HL-60 (cell line): Measurements from ENCODE around the gene MYBPH.

ENCODE experiments used
- DNase-seq, 2 experiments: peaks; one replicate each; pipeline ENCODE4 v3.0.0-alpha.2; 2010 to 2020; ENCODE audit warnings: low read depth in 1 of 2, low spot score in 1 of 2
- H3K27ac ChIP-seq: fragments of 250-450 bp; sonication (Bioruptor Pico); replicated peaks from 2 replicates; pipeline ENCODE4 v1.5.1; 2020; ENCODE audit warnings: mild to moderate bottlenecking, moderate library complexity
- H3K27me3 ChIP-seq: fragments of 250-450 bp; sonication (Bioruptor Pico); 2 replicates; pipeline ENCODE4 v1.5.1; 2021; ENCODE audit warnings: mild to moderate bottlenecking, moderate library complexity; ENCODE audit not compliant: insufficient read depth, poor library complexity, severe bottlenecking
- H3K4me3 ChIP-seq: replicated peaks from 2 replicates; pipeline ENCODE4 v1.5.1; 2011; ENCODE audit warnings: mild to moderate bottlenecking, control low read depth, low read length; ENCODE audit not compliant: insufficient read depth
- CTCF ChIP-seq: IDR thresholded peaks from one replicate; pipeline ENCODE4 v1.5.1; 2011; ENCODE audit warnings: low read length, control low read depth, inconsistent platforms; ENCODE audit not compliant: insufficient read depth
- GABPA ChIP-seq: IDR thresholded peaks from 2 replicates; pipeline ENCODE4 v1.6.1; 2012; ENCODE audit warnings: low read depth
- POLR2AphosphoS5 ChIP-seq: IDR thresholded peaks from 2 replicates; pipeline ENCODE4 v1.6.1; 2012; ENCODE audit warnings: low read depth
- REST ChIP-seq: IDR thresholded peaks from 2 replicates; pipeline ENCODE4 v1.6.1; 2012; ENCODE audit warnings: low read depth; ENCODE audit not compliant: insufficient replicate concordance
- SPI1 ChIP-seq: IDR thresholded peaks from 2 replicates; pipeline ENCODE4 v1.6.1; 2012; ENCODE audit warnings: low read depth, mild to moderate bottlenecking, borderline replicate concordance

The MYBPH gene

GRCh38 chr1:203163891-203164635, 11.6 kb downstream of the MYBPH start:
- Histone ChIP-seq H3K4me3 (no peak overlapping the region), H3K27me3 (no peaks in the 10 kb centered on the region), H3K27ac (no peak overlapping the region)
- TF ChIP-seq CTCF: no peak
- TF ChIP-seq SPI1: no peak
- no peak for TF ChIP-seq POLR2AphosphoS5
- no peak for TF ChIP-seq GABPA
- TF ChIP-seq REST: no peak
- DNase-seq: no peak

GRCh38 chr1:203162403-203162802, 13.2 kb downstream of the MYBPH start:
- TF ChIP-seq POLR2AphosphoS5 (no peak), REST (no peak), GABPA (no peak), CTCF (no peak), SPI1 (no peak)
- H3K4me3 ChIP-seq: no peak overlapping the region
- H3K27ac ChIP-seq: no peak overlapping the region
- DNase-seq: no peak
- no peaks in the 10 kb centered on the region for H3K27me3 ChIP-seq

GRCh38 chr1:203161703-203162102, 13.9 kb downstream of the MYBPH start:
- Histone ChIP-seq H3K27ac (no peak overlapping the region), H3K4me3 (no peak overlapping the region), H3K27me3 (no peaks in the 10 kb centered on the region)
- no peak for DNase-seq
- no peak for TF ChIP-seq REST
